Prostate gland (tissue), 2 donors: Measurements from ENCODE around the gene SENP8. TPM values are rescaled to one million over a fixed set of nuclear protein-coding genes. Genes with fewer than 3 reads are reported as not detected.

Experiments
- DNase-seq: peaks from one replicate; pipeline ENCODE4 v3.0.0-alpha.2; 2019; ENCODE audit warnings: low spot score
- H3K27ac ChIP-seq, 2 donors: fragments of 200-600 bp; sonication (generic); 2 replicates each; pipeline ENCODE4 v1.5.1; 2017 to 2019
- H3K27me3 ChIP-seq: fragments of 200-600 bp; sonication (generic); replicated peaks from 2 replicates; pipeline ENCODE4 v1.5.1; 2019; ENCODE audit not compliant: insufficient read depth
- H3K36me3 ChIP-seq, 2 donors: fragments of 200-600 bp; sonication (generic); 1 replicate in 1 of 2; 2 replicates in 1 of 2; pipeline versions ENCODE4 v1.5.1 to v1.8.1; 2017 to 2019
- H3K4me1 ChIP-seq: fragments of 200-600 bp; sonication (generic); replicated peaks from 2 replicates; pipeline ENCODE4 v1.5.1; 2019
- H3K4me3 ChIP-seq, 2 donors: fragments of 200-600 bp; sonication (generic); 2 replicates each; pipeline ENCODE4 v1.5.1; 2017 to 2019
- H3K9me3 ChIP-seq: fragments of 200-600 bp; sonication (generic); 2 replicates; pipeline ENCODE4 v1.5.1; 2017
- POLR2A ChIP-seq: fragments of 450-650 bp; IDR thresholded peaks from one replicate; pipeline ENCODE4 v1.6.1; 2016; ENCODE audit warnings: antibody characterized with exemption, mild to moderate bottlenecking
- POLR2AphosphoS5 ChIP-seq: sonication (generic); formaldehyde crosslinking; IDR thresholded peaks from one replicate; pipeline ENCODE4 v1.6.1; 2017; ENCODE audit warnings: antibody characterized with exemption
- WGBS: methylation state at CpG from one replicate; pipeline ENCODE4 v1.1.5; 2018; 5-methylcytosine and 5-hydroxymethylcytosine counted together
- intact Hi-C: fragments of 100-400 bp; cut with DNase I; formaldehyde crosslinking; loops from one replicate; pipeline ENCODE4 v1.14.2; 2022
- total RNA-seq, 2 donors: library from RNA; depleted of rRNA; stranded (reverse); fragments of >200 nt; gene quantifications; one replicate each; pipeline ENCODE4 v1.1.0, GENCODE V29; 2016
- TF ChIP-seq, protein P1 (sequence below), 4 experiments: fragments of 200-600 bp in 2 of 4; fragments of 450-650 bp in 2 of 4; sonication (generic) in 2 of 4; IDR thresholded peaks; 1 replicate in 3 of 4; 2 replicates in 1 of 4; pipeline ENCODE4 v1.5.1; 2016 to 2019; ENCODE audit warnings: antibody characterized with exemption in 4 of 4, mild to moderate bottlenecking in 2 of 4, moderate library complexity in 2 of 4

The SENP8 gene
- total RNA-seq, 2 donors from 2014 or later = 3.3 to 5.9 TPM

DNA sequence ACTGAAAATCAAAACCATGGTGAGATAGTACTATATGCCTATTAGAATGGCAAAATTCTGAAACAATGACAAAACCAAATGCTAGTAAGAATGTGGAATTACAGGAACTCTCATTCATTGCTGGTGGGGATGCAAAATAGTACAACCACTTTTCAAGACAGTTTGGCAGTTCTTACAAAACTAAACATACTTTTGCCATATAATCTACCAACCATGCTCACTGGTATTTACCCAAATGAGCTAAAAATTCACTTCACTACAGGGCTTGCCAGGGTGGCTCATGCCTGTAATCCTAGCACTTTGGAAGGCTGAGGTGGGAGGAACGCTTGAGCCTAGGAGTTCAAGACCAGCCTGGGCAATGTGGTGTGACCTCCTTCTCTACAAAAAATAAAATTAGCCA lies 40.3 kb upstream of the SENP8 start:
- H3K36me3 ChIP-seq = no peaks in the 10 kb centered on the region
- no peak for DNase-seq
- H3K4me1 ChIP-seq = no peaks in the 10 kb centered on the region
- no peak overlapping the region for H3K4me3 ChIP-seq
- intact Hi-C loops = no loop called here
- H3K9me3 ChIP-seq = no peaks in the 10 kb centered on the region
- H3K27ac ChIP-seq = no peak overlapping the region
- H3K27me3 ChIP-seq = no peaks in the 10 kb centered on the region
- 88% methylated on average over 1 of the region's 1 CpG for WGBS
- TF ChIP-seq, protein P1, sequence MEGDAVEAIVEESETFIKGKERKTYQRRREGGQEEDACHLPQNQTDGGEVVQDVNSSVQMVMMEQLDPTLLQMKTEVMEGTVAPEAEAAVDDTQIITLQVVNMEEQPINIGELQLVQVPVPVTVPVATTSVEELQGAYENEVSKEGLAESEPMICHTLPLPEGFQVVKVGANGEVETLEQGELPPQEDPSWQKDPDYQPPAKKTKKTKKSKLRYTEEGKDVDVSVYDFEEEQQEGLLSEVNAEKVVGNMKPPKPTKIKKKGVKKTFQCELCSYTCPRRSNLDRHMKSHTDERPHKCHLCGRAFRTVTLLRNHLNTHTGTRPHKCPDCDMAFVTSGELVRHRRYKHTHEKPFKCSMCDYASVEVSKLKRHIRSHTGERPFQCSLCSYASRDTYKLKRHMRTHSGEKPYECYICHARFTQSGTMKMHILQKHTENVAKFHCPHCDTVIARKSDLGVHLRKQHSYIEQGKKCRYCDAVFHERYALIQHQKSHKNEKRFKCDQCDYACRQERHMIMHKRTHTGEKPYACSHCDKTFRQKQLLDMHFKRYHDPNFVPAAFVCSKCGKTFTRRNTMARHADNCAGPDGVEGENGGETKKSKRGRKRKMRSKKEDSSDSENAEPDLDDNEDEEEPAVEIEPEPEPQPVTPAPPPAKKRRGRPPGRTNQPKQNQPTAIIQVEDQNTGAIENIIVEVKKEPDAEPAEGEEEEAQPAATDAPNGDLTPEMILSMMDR (IDR thresholded peaks at IDR 0.05) = no peak
- TF ChIP-seq POLR2AphosphoS5 (no peak), POLR2A (no peak)

DNA sequence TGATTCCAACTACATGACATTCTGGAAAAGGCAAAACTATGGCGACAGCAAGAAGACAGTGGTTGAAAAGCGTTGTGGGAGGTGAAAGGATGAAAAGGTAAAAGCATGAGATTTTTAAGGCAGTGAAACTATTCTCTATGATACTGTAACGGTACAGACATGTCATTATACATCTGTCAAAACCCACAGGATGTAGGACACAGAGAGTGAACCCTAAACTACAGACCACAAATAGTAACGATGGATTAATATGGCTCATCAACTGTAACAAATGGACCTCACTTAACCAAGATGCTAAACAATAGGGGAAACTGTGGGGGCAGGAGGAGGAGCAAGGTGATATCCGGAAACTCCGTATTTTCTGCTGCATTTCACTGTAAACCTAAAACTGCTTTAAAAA lies 39.3 kb upstream of the SENP8 start:
- 92% methylated on average over 6 of the region's 6 CpGs for WGBS
- intact Hi-C loops = no loop called here

DNA sequence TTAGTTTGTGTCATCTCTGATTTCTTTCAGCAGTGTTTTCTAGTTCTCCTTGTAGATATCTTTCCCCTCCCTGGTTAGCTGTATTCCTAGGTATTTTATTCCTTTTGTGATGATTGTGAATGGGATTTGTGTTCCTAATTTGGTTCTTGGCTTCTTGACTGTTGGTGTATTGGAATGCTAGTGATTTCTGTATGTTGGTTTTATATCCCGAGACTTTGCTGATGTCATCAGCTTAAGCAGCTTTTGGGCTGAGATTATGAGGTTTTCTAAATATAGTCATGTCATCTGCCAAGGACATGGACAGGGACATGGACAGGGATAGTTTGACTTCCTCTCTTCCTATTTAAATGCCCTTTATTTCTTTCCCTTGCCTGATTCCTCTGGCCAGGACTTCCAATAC lies 36.0 kb upstream of the SENP8 start:
- no peak for TF ChIP-seq POLR2AphosphoS5
- no peaks in the 10 kb centered on the region for H3K27me3 ChIP-seq
- no peaks in the 10 kb centered on the region for H3K9me3 ChIP-seq
- WGBS = 96% methylated on average over 1 of the region's 1 CpG
- no peaks in the 10 kb centered on the region for H3K36me3 ChIP-seq
- intact Hi-C loops = no loop called here
- DNase-seq = no peak
- H3K4me1 ChIP-seq = no peaks in the 10 kb centered on the region
- no peak overlapping the region for H3K27ac ChIP-seq
- H3K4me3 ChIP-seq = no peak overlapping the region

More for the DNA sequence above, 39.3 kb upstream of the SENP8 start:
- Histone ChIP-seq H3K27me3 (no peaks in the 10 kb centered on the region), H3K4me3 (no peak overlapping the region), H3K9me3 (no peaks in the 10 kb centered on the region), H3K36me3 (no peaks in the 10 kb centered on the region), H3K4me1 (no peaks in the 10 kb centered on the region), H3K27ac (no peak overlapping the region)
- TF ChIP-seq, protein P1 (IDR thresholded peaks at IDR 0.05) = no peak
- TF ChIP-seq POLR2AphosphoS5 (no peak), POLR2A (no peak)
- DNase-seq = no peak

DNA sequence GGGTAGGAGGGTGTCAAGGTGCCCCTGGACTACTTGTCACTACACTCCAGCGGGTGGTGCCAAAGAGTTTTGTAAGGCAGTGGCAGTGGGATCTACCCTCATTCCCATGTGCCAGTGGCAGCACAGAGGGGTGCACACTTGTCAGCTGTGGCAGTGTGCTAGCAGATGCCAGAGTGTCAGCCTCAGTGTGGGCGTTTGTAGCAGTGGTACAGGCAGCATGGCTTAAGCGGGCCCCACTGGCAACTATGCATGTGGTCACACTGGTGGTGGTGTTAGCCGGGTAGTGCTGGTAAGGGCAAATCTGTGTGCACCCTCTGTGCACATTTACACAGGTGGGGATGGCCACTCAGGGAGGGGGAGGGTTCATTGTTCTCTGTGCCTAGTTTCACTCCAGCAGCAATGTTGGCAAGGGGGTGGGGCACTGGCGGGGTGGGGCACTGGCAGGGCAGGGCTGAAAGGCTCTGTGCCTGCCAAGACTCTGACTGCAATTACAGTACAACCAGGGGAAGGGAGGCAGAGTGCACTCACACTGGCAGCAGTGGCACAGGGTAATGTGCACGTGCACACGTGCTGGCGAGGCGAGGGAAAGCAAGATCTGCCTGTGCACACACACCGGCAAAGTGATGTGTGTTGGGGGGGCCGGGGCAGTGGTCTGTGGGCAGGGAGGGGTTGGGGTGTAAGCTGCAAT lies 32.0 kb upstream of the SENP8 start:
- DNase-seq = no peak
- Histone ChIP-seq H3K27ac (no peak overlapping the region), H3K27me3 (no peaks in the 10 kb centered on the region), H3K4me1 (no peaks in the 10 kb centered on the region), H3K9me3 (no peaks in the 10 kb centered on the region), H3K4me3 (no peak overlapping the region), H3K36me3 (no peaks in the 10 kb centered on the region)
- WGBS = 86% methylated on average over 11 of the region's 11 CpGs
- TF ChIP-seq POLR2AphosphoS5 (no peak), POLR2A (no peak)
- TF ChIP-seq, protein P1 (IDR thresholded peaks at IDR 0.05) = no peak
- intact Hi-C loops = no loop called here

- Histone ChIP-seq H3K9me3 (no peaks in the 10 kb centered on the region), H3K36me3 (no peaks in the 10 kb centered on the region), H3K4me3 (no peak overlapping the region), H3K27ac (no peak overlapping the region), H3K4me1 (no peaks in the 10 kb centered on the region), H3K27me3 (no peaks in the 10 kb centered on the region)
- no peak for DNase-seq
- TF ChIP-seq POLR2AphosphoS5 (no peak), POLR2A (no peak)
- TF ChIP-seq, protein P1 (IDR thresholded peaks at IDR 0.05) = no peak
- intact Hi-C loops = no loop called here
- WGBS = 97% methylated on average over 9 of the region's 9 CpGs
Measured at GRCh38 chr15:72086920-72087648, 31.1 kb upstream of the SENP8 start.
